GM21390 (cell line): ENCODE results near the gene SORCS2.

Experiments used
- ATAC-seq: cut with Tn5 transposase; IDR thresholded peaks from one replicate; pipeline ENCODE4 v1.9.1; 2021; ENCODE audit not compliant: unreplicated experiment

SORCS2 gene

GRCh38 chr4:7319024-7319423 is 126.7 kb downstream of the SORCS2 start:
- no peak for ATAC-seq

- ATAC-seq: no peak
Measured at GRCh38 chr4:7320206-7320797, 128.0 kb downstream of the SORCS2 start.

GRCh38 chr4:7322166-7322991 is 130.0 kb downstream of the SORCS2 start:
- ATAC-seq: no peak

GRCh38 chr4:7323461-7323871 is 131.1 kb downstream of the SORCS2 start:
- ATAC-seq: no peak

GRCh38 chr4:7323872-7324650 is 131.7 kb downstream of the SORCS2 start:
- ATAC-seq: no peak

GRCh38 chr4:7324651-7325121 is 132.3 kb downstream of the SORCS2 start:
- no peak for ATAC-seq

GRCh38 chr4:7325541-7325940 is 133.2 kb downstream of the SORCS2 start:
- ATAC-seq: no peak

- no peak for ATAC-seq
Measured at GRCh38 chr4:7326306-7326692, 134.0 kb downstream of the SORCS2 start.

- no peak for ATAC-seq
Measured at GRCh38 chr4:7326693-7327340, 134.5 kb downstream of the SORCS2 start.

- ATAC-seq: no peak
Measured at GRCh38 chr4:7327341-7327885, 135.1 kb downstream of the SORCS2 start.

GRCh38 chr4:7328162-7328912 is 136.0 kb downstream of the SORCS2 start:
- no peak for ATAC-seq

GRCh38 chr4:7328913-7329638 is 136.7 kb downstream of the SORCS2 start:
- no peak for ATAC-seq

- ATAC-seq: no peak
Measured at GRCh38 chr4:7330031-7330596, 137.8 kb downstream of the SORCS2 start.

GRCh38 chr4:7330811-7331681 is 138.7 kb downstream of the SORCS2 start:
- ATAC-seq: no peak

- no peak for ATAC-seq
Measured at GRCh38 chr4:7331682-7332000, 139.3 kb downstream of the SORCS2 start.

- no peak for ATAC-seq
Measured at GRCh38 chr4:7332216-7333023, 140.1 kb downstream of the SORCS2 start.

- no peak for ATAC-seq
Measured at GRCh38 chr4:7333024-7333780, 140.9 kb downstream of the SORCS2 start.
